Measurements from ENCODE around the gene SRC. TPM values are rescaled to one million over a fixed set of nuclear protein-coding genes. Genes with fewer than 3 reads are reported as not detected.
A peak's percentile ranks its signal among the peaks of the same experiment; 100 is the strongest.

Gene SRC
- total and polyA plus RNA-seq, 10 donors: 7.0 to 68.0 (median 31.2) TPM

DNA sequence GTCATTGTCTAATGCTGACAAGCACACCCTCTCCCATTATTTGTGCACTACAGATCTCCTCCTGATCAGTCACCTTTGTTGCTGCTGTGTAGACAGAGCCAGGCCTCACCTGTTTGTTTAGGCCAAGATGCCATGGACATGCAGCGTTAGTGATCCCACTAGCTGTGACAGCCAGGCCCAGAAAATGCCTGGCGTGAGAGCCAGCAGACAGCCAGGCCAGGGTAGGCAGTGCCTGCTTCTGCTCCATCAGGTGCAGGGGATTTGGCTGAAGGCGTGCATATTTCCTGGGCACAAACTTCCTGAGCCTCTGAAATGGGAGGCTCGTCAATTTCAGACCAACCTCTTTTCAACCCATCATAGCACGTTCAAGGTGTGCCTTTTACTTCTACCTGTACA lies 29.2 kb upstream of the SRC start:
- WGBS, 5 donors: 75 to 88% (median 83%) methylated on average over 5 of the region's 5 CpGs
- DNase-seq: no peak

DNA sequence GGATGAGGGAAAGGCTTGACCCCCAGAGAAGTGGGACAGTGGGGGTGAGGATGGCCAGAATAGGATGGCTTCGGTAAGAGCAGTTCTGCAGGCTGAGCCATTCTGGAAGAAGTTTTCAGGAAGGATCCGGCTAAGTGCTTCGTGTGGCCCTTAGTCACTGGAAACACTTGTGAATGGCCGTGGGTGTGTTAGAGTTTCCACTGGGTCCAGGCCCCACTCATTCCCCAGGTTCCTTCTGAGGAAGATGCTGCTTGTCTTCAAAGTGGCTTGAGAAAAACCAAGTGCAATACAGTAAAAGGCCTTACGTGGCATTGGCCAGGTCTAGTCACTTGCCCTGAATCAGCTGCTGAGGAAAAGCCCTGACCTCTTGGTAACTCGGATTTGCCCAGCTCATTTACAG lies 28.6 kb upstream of the SRC start:
- Histone ChIP-seq H3K4me1 (peaks cover 14 to 62% (median 34%) of the 10 kb centered on the region in 6 donors), H3K27ac (peak overlapping the region in 4 of 8 donors; percentile 21 to 81 (median 78))
- no peak for TF ChIP-seq CTCF (IDR thresholded peaks at IDR 0.05 in 8 of 11, conservative IDR thresholded peaks at IDR 0.05 in 3 of 11)
- no peak for TF ChIP-seq POLR2AphosphoS5 (IDR thresholded peaks at IDR 0.05)
- no peak for TF ChIP-seq POLR2A (IDR thresholded peaks at IDR 0.05)

More for the DNA sequence above, 29.2 kb upstream of the SRC start:
- Histone ChIP-seq H3K27ac (peak overlapping the region in 4 of 8 donors; percentile 77 to 81 (median 78)), H3K36me3 (peaks cover 0 to 74% (median 15%) of the 10 kb centered on the region in 6 donors), H3K4me1 (peaks cover 14 to 65% (median 34%) of the 10 kb centered on the region in 6 donors), H3K4me3 (no peak overlapping the region), H3K9me3 (no peaks in the 10 kb centered on the region), H3K27me3 (replicated peaks in 1 of 7) (no peaks in the 10 kb centered on the region)
- TF ChIP-seq POLR2A (IDR thresholded peaks at IDR 0.05) (no peak), POLR2AphosphoS5 (IDR thresholded peaks at IDR 0.05) (no peak), CTCF (IDR thresholded peaks at IDR 0.05 in 8 of 11, conservative IDR thresholded peaks at IDR 0.05 in 3 of 11) (no peak)
- intact Hi-C loops (cut with DNase I; ENCODE audit: low total_unique reads): no loop called here

GRCh38 chr20:37317994-37318640 lies 27.8 kb upstream of the SRC start:
- H3K36me3 ChIP-seq: peaks cover 0 to 61% (median 15%) of the 10 kb centered on the region in 6 donors
- H3K27ac ChIP-seq: peak overlapping the region in 3 of 8 donors; percentile 10 to 81 (median 77)
- peaks cover 0 to 5% (median 0%) of the 10 kb centered on the region in 8 donors for H3K9me3 ChIP-seq
- intact Hi-C loops (cut with DNase I; ENCODE audit: low total_unique reads): no loop called here
- TF ChIP-seq POLR2A (IDR thresholded peaks at IDR 0.05) (no peak), POLR2AphosphoS5 (IDR thresholded peaks at IDR 0.05) (no peak), CTCF (IDR thresholded peaks at IDR 0.05 in 8 of 11, conservative IDR thresholded peaks at IDR 0.05 in 3 of 11) (no peak)
- peaks cover 14 to 54% (median 34%) of the 10 kb centered on the region in 6 donors for H3K4me1 ChIP-seq
- WGBS, 5 donors: 61 to 77% (median 73%) methylated on average over 9 of the region's 9 CpGs
- H3K27me3 ChIP-seq (replicated peaks in 1 of 7): no peaks in the 10 kb centered on the region
- no peak for DNase-seq
- no peak overlapping the region for H3K4me3 ChIP-seq

More for the DNA sequence above, 28.6 kb upstream of the SRC start:
- peaks cover 0 to 3% (median 0%) of the 10 kb centered on the region in 8 donors for H3K9me3 ChIP-seq
- H3K36me3 ChIP-seq: peaks cover 0 to 69% (median 15%) of the 10 kb centered on the region in 6 donors
- no peak for DNase-seq
- H3K4me3 ChIP-seq: no peak overlapping the region
- intact Hi-C loops (cut with DNase I; ENCODE audit: low total_unique reads): no loop called here
- no peaks in the 10 kb centered on the region for H3K27me3 ChIP-seq (replicated peaks in 1 of 7)
- 82 to 91% (median 86%) methylated on average over 6 of the region's 6 CpGs for WGBS, 5 donors

GRCh38 chr20:37319151-37319671 lies 26.7 kb upstream of the SRC start:
- no peak for DNase-seq
- peaks cover 14 to 43% (median 27%) of the 10 kb centered on the region in 6 donors for H3K4me1 ChIP-seq
- no peak overlapping the region for H3K4me3 ChIP-seq
- 81 to 90% (median 88%) methylated on average over 8 of the region's 8 CpGs for WGBS, 5 donors
- peak overlapping the region in 1 of 8 donors; percentile 7 for H3K27ac ChIP-seq
- H3K36me3 ChIP-seq: peaks cover 0 to 50% (median 15%) of the 10 kb centered on the region in 6 donors
- intact Hi-C loops (cut with DNase I; ENCODE audit: low total_unique reads): no loop called here
- H3K9me3 ChIP-seq: peaks cover 0 to 5% (median 0%) of the 10 kb centered on the region in 8 donors
- TF ChIP-seq POLR2AphosphoS5 (IDR thresholded peaks at IDR 0.05) (no peak), CTCF (IDR thresholded peaks at IDR 0.05 in 8 of 11, conservative IDR thresholded peaks at IDR 0.05 in 3 of 11) (no peak), POLR2A (IDR thresholded peaks at IDR 0.05) (no peak)
- H3K27me3 ChIP-seq (replicated peaks in 1 of 7): no peaks in the 10 kb centered on the region
